K562 (cell line): ENCODE measurements around the gene FUT8. TPM values are rescaled to one million over a fixed set of nuclear protein-coding genes. Genes with fewer than 3 reads are reported as not detected.

Experiments
- CHD7 ChIP-seq: fragments of 200-600 bp; sonication (generic); IDR thresholded peaks from one replicate; pipeline ENCODE4 v1.6.1; 2012; ENCODE audit warnings: mild to moderate bottlenecking, low read depth, low read length, inconsistent platforms
- FUS ChIP-seq: fragments of 200-400 bp; formaldehyde crosslinking; optimal IDR thresholded peaks from 2 replicates; pipeline ENCODE3; 2017; ENCODE audit warnings: low read depth, low read length
- JUND ChIP-seq, 2 experiments: IDR thresholded peaks; 2 replicates in 1 of 2; 3 replicates in 1 of 2; pipeline ENCODE4 v1.6.1; 2011; ENCODE audit warnings: borderline replicate concordance in 2 of 2, low read depth in 2 of 2, low read length in 2 of 2, improper control_type of control experiment in 1 of 2, missing biosample characterization in 1 of 2, missing genetic modification characterization in 1 of 2, missing genetic modification reagents in 1 of 2
- MEF2A ChIP-seq: IDR thresholded peaks from 2 replicates; pipeline ENCODE4 v1.6.1; 2011; ENCODE audit warnings: low read depth, mild to moderate bottlenecking, low read length, moderate library complexity; ENCODE audit not compliant: control insufficient read depth
- polyA plus RNA-seq, 8 experiments: library from polyadenylated mRNA; depleted of rRNA in 4 of 8; stranded (reverse) in 5 of 8; unstranded in 3 of 8; fragments of >200 nt; fragmentation: Nextera tagmentation in 2 of 8; fragmentation: Illumina TruSeq in 1 of 8; extraction: Ambion mirVana in 2 of 8; extraction: Trizol in 1 of 8; gene quantifications; 2 replicates each; pipeline versions ENCODE4 v1.2.1 to v1.2.3, GENCODE V29; 2011 to 2014; ENCODE audit warnings: inconsistent platforms in 1 of 8, missing spikeins in 1 of 8
- total RNA-seq, 7 experiments: library from RNA; depleted of rRNA in 6 of 7; stranded (reverse); fragments of >200 nt in 6 of 7; fragmentation: Illumina TruSeq in 2 of 7; extraction: Trizol in 2 of 7; gene quantifications; 2 replicates each; pipeline versions ENCODE4 v1.2.1 to v1.2.3, GENCODE V29; 2011 to 2021; ENCODE audit warnings: low replicate concordance in 1 of 7

Gene FUT8
- total and polyA plus RNA-seq, 9 of the 15 experiments (the other 6 are each of a cell fraction or from before 2014, with no cell fraction given), result 4.1 to 15.2 (median 7.8) TPM

- TF ChIP-seq JUND (IDR thresholded peaks at IDR 0.05; ENCODE audit: borderline replicate concordance, low read depth, low read length) (no peak), JUND (tag; IDR thresholded peaks at IDR 0.05; ENCODE audit: borderline replicate concordance, low read depth, low read length) (no peak), CHD7 (no peak), FUS (no peak), MEF2A (no peak)
Observed at GRCh38 chr14:65738339-65738738, 325.8 kb downstream of the FUT8 start (continued).
